ENCODE data around the gene EVX2. TPM values are rescaled to one million over a fixed set of nuclear protein-coding genes. Genes with fewer than 3 reads are reported as not detected.

The EVX2 gene
- total RNA-seq, 1 donor from 2014 or later = not detected

- peak; percentile 62 for DNase-seq
Measured at GRCh38 chr2:176122052-176122682, 38.4 kb upstream of the EVX2 start.

DNA sequence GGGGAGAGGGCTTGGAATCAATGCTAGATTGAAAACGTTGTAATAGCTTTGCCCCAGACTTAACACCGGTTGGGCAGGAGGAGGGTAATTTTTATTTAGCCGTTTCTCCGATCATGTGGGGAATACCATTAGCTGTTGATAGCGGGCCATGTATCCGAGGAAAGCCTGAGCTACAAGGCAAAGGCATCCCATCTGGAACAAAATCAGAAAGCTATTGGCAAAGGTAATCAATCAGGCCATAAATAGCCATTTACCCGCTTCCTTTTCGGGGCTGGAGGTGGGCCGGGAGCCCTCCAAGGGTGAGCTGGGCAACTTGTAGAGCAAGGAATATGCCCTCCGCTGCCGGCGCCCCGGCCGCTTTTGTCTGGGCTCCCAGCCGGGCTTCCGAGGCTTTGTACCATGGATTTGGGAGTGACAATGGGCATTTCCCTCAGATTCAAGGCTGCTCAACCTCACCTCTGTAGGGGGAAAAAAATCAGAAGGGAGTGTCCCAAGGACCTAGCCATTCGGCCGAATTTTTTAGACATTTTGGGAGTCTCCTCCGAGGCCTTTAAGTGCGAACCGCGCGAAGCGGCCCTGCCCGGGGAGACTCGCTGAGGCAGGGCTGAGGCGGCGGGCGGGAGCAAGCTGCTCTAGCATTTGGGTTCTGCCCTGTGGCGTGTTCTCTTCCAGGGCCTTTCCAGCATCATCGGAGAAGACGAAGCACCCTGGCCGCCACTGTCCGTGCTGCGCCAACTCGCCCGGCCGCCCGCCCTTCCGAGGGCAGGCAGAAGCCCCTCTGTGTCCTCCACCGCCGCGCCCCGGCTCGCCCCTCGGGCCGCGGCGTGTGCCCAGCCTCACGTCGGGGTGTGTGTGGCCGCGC is 37.7 kb upstream of the EVX2 start:
- no peak for DNase-seq

DNA sequence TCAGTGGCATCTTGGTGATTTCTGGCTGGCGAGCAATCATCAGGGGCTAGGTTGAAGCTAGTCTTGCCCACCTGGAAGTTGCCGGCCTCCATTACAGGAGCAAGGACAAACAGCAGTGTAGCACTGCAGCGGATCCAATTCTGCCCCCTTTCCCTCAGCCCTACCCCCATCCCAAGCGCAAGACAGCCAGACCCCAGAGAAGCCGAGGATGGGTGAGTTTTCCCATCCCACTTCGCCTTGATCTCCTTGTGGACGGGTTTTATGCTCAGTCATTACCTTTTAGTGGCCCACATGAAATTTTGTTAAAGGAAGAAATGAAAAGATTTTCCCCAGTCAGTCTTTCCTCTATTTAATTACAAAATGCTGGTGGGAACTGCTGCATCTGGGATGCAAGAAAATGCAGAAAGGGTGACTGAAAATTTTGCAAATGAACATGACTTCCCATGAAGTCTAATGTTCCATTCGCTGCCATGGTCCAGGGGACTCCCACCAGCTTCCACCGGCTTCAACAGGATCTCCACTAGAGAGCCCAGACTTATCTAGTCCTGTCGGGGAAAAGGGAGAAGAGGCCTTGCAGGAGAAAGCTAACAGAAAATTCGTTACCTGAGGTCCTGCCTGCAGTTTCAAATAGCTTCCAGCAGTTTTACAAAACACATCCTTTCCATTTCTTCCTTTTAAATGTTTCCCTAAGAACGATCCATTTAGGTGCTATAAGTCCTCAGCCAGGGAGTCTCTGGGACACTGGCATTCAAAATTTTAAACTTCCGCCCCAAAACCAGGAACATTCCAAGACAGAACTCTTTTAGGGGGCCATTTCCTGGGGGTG is 36.8 kb upstream of the EVX2 start:
- no peak for DNase-seq

GRCh38 chr2:176118601-176119339 is 35.0 kb upstream of the EVX2 start:
- DNase-seq = no peak

GRCh38 chr2:176117823-176118371 is 34.1 kb upstream of the EVX2 start:
- no peak for DNase-seq

- no peak for DNase-seq
Measured at GRCh38 chr2:176117162-176117822, 33.5 kb upstream of the EVX2 start.

DNA sequence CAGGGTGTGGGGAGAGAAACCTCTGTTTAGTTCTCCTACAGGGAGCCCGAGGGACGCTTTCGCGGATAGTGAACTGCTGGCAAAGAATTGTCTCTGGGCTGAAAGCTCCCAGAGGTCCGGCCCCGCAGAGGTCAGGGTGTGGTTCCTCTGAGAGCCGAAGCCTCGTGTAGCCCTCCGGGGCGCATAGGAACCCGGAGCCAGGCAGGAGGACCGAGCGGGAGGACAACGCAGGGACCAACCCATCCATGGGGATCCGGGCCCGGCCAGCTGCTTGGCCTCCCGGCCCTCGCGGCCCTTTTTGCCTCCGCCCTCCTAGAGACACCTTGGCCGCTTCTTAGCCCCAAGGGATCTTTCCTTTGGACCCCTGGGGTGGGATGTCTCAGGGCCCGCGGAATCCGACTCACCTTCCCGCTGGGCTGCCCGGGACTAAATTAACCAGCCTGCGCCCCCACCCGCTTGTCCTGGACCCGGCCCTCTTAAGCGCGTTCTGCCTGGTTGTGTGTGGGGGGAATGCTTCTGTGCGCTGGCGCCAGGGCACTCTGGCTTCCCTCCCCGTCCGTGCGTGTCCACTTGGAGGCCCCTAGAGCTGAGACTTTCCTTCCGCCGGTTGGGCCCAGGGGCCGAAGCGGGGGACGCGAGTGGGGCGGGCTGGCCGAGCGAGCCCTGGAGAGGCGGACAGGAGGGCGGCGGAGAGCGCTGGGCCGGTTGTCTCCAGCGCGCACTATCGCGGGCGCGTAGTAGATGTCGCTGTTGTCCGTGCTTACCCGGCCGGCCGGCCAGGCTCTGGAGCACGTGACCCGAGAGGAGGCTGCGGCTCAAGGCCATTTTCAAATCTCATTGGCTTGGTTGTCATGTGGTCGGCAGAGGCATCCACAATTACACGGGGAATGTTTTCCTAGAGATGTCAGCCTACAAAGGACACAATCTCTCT is 32.4 kb upstream of the EVX2 start, which contains the start of gene HOXD10:
HOXD10 (plus strand) TSS at position 896 of the 931 bp plus-strand sequence. CDS start 56 bp downstream, outside the sequence.
- DNase-seq = no peak

- DNase-seq = no peak
Measured at GRCh38 chr2:176114930-176115625, 31.3 kb upstream of the EVX2 start.

- no peak for DNase-seq
Measured at GRCh38 chr2:176114120-176114929, 30.6 kb upstream of the EVX2 start.

DNA sequence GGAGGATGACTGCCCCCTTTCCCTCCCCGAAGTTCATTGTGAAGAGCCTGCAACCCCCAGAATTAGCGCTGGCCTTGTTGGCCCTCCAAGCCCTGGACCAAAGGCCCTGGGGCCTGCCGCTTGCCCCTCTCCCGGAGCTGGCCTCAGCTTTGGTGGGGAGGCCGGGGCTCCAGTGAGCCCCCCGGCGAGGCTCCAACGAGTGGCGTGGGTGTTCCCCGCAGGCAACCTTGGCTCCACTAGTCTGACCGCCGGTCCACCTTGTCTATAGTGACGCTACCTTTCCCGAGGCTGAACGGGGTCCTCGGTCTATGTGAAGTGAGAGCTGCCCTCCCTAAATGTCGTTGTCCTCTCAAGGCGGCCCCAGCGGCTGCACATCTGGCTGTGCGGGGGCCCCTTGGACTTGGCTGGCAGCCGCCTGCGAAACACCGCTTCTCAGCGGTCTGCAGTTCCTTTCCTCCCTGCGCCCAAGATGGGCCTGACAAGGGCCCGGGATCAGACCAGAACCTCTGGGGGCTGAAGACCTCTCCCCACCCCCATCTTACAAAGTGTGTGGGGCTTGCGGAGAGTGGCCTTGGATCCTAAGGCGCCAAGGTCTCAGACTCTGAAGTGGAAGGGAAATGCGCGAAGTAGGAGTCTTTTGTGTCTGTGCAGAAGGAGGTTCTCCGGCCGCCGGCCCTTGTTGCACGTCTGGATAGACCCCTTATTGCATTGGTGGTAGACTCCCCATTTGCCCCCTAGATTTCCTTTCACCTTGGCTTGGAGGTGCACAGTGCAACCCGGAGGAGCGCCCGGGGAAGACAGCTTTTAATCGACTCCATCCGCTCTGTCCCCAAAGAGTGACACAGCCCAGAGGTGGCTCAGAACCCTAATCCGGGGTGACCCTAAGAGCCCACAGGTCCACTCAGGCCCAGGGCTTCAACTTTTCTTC is 28.9 kb upstream of the EVX2 start:
- no peak for DNase-seq

DNA sequence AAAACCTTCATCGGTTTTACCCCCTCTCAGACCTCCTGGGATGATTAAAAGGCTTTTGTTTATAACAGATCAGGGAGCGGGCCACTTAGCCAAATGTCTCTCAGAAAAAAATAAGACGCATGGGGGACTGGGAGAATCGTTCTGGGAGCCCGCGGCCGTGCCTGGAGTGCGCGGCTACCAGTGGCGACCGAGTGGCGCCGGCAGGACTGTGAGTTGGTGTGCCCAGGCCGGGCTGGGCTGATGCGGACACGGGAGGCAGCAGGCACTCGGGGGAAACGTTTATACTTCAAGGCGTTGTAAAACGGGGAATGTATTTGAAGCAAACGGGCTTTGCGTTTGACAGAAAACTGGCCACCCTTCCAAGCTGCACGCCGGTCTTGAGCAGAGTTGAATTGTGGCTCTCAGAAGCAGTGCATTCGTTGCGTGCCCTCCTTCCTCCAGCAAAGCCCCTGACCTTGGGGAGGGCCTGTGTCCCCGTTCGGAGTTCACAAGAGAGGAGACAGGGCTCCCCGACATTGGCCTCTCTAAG is 28.1 kb upstream of the EVX2 start:
- DNase-seq = no peak

DNA sequence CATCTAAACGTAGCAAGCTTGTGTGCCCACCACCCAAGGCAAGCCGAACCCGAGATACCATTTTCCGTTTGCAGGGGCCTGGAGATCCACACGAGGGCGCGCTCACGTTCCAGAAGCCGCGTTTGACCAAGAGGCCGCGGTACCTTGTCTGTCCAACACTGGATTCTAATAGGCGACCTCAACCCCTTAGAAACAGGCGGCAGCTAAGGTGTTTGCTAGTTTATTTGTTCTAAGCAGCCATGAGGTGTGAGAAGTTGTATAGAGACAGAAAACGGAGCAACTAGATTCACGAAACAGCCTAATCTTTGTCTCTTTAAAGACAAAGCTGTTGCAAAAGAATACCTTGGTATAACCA is 27.5 kb upstream of the EVX2 start:
- no peak for DNase-seq

GRCh38 chr2:176110415-176111308 is 26.9 kb upstream of the EVX2 start:
- DNase-seq = no peak

DNA sequence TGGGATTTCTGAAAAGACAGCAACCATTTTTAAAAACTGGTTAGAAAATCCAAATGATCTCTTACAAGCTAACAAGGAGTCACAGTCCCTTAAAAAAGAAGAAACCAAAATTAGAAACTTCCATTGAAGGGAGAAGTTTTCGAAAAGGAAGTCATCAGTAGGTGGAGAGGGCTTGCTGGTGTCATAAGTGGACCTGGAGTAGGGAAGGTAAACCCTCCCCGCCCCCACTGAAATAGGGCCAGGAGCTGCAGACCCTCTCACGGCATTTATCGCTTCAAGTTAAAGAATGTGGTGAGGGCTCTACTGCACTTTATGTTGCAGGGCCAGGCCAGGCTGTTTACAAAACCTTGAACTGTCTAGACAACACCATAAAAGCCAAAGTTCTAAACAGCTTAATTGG is 26.2 kb upstream of the EVX2 start:
- DNase-seq = no peak

DNA sequence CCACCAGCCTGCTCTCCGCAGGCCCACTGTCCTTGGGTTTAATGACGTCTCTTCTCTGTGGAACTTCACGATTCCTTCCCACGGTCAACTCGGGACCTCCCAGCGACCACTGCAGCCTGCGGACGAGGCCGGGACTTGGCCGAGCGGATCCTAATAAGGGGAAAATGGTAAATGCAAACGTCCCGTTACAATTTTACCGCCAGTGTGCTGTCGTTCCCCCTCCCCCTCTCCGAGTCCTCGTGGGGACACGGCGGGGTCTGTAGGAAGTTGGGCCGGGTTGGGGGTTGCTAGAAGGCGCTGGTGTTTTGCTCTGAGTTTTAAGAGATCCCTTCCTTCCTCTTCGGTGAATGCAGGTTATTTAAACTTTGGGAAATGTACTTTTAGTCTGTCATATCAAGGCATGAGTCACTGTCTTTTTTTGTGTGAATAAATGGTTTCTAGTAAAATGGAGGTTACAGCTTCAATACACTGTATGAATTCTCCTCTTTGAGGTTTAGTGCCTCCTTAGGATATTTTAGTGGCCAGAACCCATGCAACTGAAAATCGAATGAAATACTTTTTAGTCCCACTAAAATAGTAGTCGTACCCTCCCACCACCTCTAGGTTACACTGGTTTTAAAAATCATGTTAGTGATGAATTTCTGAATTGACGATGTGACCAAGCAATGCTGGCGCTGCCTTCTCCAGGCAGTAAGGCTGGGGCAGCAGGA is 25.6 kb upstream of the EVX2 start:
- no peak for DNase-seq
